GM19351 (cell line): ENCODE results near the gene CDH23.

Source experiments
- ATAC-seq: cut with Tn5 transposase; IDR thresholded peaks from one replicate; pipeline ENCODE4 v1.9.1; 2021; ENCODE audit warnings: mild to moderate bottlenecking, moderate library complexity; ENCODE audit not compliant: unreplicated experiment

The CDH23 gene

GRCh38 chr10:71368643-71369042 is 28.1 kb upstream of the CDH23 start:
- ATAC-seq: no peak

GRCh38 chr10:71369602-71370001 is 27.1 kb upstream of the CDH23 start:
- no peak for ATAC-seq

- ATAC-seq: no peak
Measured at GRCh38 chr10:71370031-71370430, 26.7 kb upstream of the CDH23 start.

- ATAC-seq: peak; percentile 47
Measured at GRCh38 chr10:71371750-71372166, 25.0 kb upstream of the CDH23 start.

- ATAC-seq: peak; percentile 46
Measured at GRCh38 chr10:71372882-71373495, 23.7 kb upstream of the CDH23 start.

- no peak for ATAC-seq
Measured at GRCh38 chr10:71374481-71375233, 22.1 kb upstream of the CDH23 start.

GRCh38 chr10:71375952-71376351 is 20.8 kb upstream of the CDH23 start:
- ATAC-seq: no peak

GRCh38 chr10:71378336-71379117 is 18.2 kb upstream of the CDH23 start:
- ATAC-seq: no peak

GRCh38 chr10:71379118-71379766 is 17.5 kb upstream of the CDH23 start:
- ATAC-seq: no peak

GRCh38 chr10:71380841-71381240 is 15.9 kb upstream of the CDH23 start:
- no peak for ATAC-seq

GRCh38 chr10:71381611-71382010 is 15.1 kb upstream of the CDH23 start:
- ATAC-seq: no peak

GRCh38 chr10:71382028-71382427 is 14.7 kb upstream of the CDH23 start:
- no peak for ATAC-seq

- no peak for ATAC-seq
Measured at GRCh38 chr10:71382757-71383156, 14.0 kb upstream of the CDH23 start.

GRCh38 chr10:71383972-71384687 is 12.6 kb upstream of the CDH23 start:
- no peak for ATAC-seq

GRCh38 chr10:71388171-71388570 is 8.5 kb upstream of the CDH23 start:
- ATAC-seq: no peak

GRCh38 chr10:71388583-71389310 is 8.0 kb upstream of the CDH23 start:
- ATAC-seq: no peak

- ATAC-seq: no peak
Measured at GRCh38 chr10:71389768-71390460, 6.8 kb upstream of the CDH23 start.

- ATAC-seq: no peak
Measured at GRCh38 chr10:71390461-71390835, 6.3 kb upstream of the CDH23 start.

GRCh38 chr10:71390921-71391690 is 5.6 kb upstream of the CDH23 start:
- ATAC-seq: no peak
